IPS-15b (cell line): ENCODE measurements around the gene PLPPR4.

Experiments
- H3K27me3 ChIP-seq: one replicate; pipeline ENCODE4 v1.6.1; 2013; ENCODE audit warnings: low read length; ENCODE audit not compliant: control insufficient read depth, insufficient read depth
- H3K36me3 ChIP-seq: one replicate; pipeline ENCODE4 v1.6.1; 2013; ENCODE audit warnings: low read length; ENCODE audit not compliant: control insufficient read depth, insufficient read depth
- H3K4me1 ChIP-seq: one replicate; pipeline ENCODE4 v1.6.1; 2013; ENCODE audit warnings: mild to moderate bottlenecking, low read length; ENCODE audit not compliant: control insufficient read depth, insufficient read depth
- H3K4me3 ChIP-seq: one replicate; pipeline ENCODE4 v1.5.1; 2013; ENCODE audit warnings: low read depth, low read length
- H3K9ac ChIP-seq: one replicate; pipeline ENCODE4 v1.6.1; 2013; ENCODE audit warnings: low read depth, mild to moderate bottlenecking, low read length
- H3K9me3 ChIP-seq: one replicate; pipeline ENCODE4 v1.6.1; 2013; ENCODE audit warnings: mild to moderate bottlenecking, low read length; ENCODE audit not compliant: control insufficient read depth, insufficient read depth

PLPPR4 gene

DNA sequence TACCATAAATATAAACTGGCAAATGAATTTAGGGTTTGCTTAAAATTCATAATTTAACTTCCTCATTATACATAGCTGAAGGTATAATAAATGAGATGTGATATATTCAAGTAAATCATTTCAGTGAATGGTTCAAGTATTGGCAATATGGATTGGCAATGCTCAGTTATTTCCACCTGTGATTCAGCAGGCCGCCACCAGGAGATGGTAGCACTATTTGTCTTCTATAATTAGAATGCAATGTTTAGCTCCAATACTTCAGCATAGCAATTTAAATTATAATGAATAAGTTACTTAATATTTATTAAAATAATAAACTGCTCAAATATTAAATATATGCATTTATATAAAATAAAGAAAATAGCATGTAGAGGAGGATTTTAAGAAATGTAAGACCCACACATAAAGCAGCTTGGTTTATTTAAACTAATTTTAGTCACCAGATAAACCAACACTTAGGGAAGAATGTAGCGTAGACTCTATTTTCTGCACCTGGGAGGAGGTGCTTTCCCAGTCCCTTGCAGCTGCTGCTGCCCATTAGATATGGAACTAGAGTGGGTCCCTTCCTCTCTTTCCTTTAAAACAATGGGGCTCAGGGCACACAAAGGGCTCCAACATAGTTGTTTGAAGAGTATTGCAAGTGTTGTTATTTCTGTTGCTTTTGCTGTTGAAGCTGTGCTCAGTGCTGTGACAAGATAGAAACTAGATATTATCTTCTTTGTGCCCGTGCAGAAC is 62.1 kb downstream of the PLPPR4 start:
- Histone ChIP-seq H3K4me1 (peaks cover 8% of the 10 kb centered on the region), H3K4me3 (no peak overlapping the region), H3K27me3 (no peaks in the 10 kb centered on the region), H3K36me3 (no peaks in the 10 kb centered on the region), H3K9ac (no peak overlapping the region), H3K9me3 (no peaks in the 10 kb centered on the region)

DNA sequence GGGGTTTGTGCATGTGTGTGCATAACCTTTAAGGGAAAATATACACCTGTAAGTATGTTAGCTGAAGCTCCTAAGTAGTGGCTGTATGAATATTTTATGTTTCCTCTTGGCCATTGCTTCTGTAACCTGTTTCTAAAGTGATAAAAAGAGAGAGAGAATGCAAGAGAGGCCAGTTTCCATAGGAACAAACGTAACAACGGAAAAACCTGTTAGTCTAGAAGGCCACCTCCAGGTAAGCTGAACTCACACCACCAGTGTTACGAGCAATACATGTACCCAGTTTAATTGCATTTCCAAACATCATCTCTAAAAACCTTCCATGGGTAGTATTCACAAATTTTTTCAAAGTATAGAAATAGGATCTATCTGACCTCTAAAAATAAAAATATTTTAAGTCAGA is 63.1 kb downstream of the PLPPR4 start:
- peaks cover 8% of the 10 kb centered on the region for H3K4me1 ChIP-seq
- no peak overlapping the region for H3K9ac ChIP-seq
- H3K4me3 ChIP-seq, result no peak overlapping the region
- H3K27me3 ChIP-seq, result no peaks in the 10 kb centered on the region
- H3K36me3 ChIP-seq, result no peaks in the 10 kb centered on the region
- H3K9me3 ChIP-seq, result no peaks in the 10 kb centered on the region

DNA sequence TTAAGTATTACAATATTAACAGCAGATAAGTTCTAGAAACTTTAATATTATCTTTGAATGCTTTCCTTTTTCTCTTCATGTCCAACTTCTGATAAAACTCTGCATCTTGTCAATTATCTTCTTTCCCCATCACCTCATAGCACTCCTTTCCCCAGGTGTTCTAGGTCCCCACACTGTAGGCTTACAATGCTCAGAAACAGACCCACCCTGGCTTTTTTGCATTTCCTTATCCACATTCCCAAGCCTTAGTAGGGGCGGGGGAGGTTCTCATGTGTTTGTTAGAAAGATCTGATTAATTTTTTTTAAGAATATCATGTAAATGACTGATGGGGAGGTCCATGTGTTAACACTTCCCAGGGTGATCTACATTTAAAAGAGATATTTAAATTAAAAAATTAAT is 63.9 kb downstream of the PLPPR4 start:
- H3K27me3 ChIP-seq, result no peaks in the 10 kb centered on the region
- peaks cover 8% of the 10 kb centered on the region for H3K4me1 ChIP-seq
- H3K9me3 ChIP-seq, result no peaks in the 10 kb centered on the region
- no peak overlapping the region for H3K4me3 ChIP-seq
- no peaks in the 10 kb centered on the region for H3K36me3 ChIP-seq
- H3K9ac ChIP-seq, result no peak overlapping the region

DNA sequence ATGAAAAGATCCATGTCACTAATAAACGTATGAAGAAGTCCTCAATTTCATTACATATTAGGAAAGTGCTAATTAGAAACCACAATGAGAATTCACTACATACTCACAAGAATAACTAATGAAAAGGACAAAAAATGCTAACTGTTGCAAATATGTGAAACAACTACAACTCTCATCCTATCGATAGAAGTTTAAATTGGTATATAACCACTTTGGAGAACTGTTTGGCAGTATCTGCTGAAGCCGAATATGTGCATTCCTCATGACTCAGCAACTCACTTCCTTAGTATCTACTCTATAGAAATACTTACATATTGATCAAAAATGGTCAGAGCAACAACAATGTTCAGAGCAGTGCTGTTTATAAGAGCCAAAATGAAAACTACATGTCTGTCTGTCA is 66.8 kb downstream of the PLPPR4 start:
- no peaks in the 10 kb centered on the region for H3K27me3 ChIP-seq
- H3K4me3 ChIP-seq, result no peak overlapping the region
- no peak overlapping the region for H3K9ac ChIP-seq
- H3K4me1 ChIP-seq, result peaks cover 8% of the 10 kb centered on the region
- H3K36me3 ChIP-seq, result no peaks in the 10 kb centered on the region
- no peaks in the 10 kb centered on the region for H3K9me3 ChIP-seq

DNA sequence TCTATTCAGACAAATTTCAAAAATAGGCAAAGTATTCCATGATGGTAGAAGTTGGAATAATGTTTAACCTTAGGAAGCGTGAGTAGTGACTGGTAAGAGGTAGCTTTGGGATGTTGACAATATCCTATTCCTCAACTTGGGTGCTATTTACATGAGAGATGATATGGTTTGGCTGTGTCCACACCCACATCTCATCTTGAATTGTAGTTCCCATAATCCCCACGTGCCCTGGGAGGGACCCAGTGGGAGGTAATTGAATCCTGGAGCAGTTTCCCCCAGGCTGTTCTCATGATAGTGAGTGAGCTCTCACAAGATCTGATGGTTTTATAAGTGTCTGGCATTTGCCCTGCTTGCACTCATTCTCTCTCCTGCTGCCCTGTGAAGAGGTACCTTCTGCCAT is 67.3 kb downstream of the PLPPR4 start:
- no peaks in the 10 kb centered on the region for H3K27me3 ChIP-seq
- peaks cover 7% of the 10 kb centered on the region for H3K4me1 ChIP-seq
- no peaks in the 10 kb centered on the region for H3K9me3 ChIP-seq
- H3K36me3 ChIP-seq, result no peaks in the 10 kb centered on the region
- H3K4me3 ChIP-seq, result no peak overlapping the region
- no peak overlapping the region for H3K9ac ChIP-seq

DNA sequence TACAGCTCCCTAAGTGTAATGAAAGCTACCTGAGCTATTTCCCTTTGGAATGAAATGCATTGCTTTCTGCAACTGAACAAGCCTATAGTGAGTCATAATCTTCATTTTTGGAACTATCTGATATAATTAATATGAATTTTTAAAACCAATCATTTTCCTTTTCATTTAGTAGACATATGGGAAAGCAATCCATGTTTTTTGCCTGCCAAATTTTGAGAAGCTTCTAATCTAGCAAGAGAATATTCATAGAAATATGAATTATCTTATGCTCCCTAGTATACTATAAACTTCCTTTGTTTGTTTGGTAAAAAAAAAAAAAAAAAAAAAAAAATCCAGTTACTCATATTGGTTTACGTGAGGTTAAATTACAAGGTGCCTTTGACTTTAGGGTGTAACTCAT is 68.3 kb downstream of the PLPPR4 start:
- no peaks in the 10 kb centered on the region for H3K27me3 ChIP-seq
- no peak overlapping the region for H3K4me3 ChIP-seq
- peaks cover 3% of the 10 kb centered on the region for H3K4me1 ChIP-seq
- H3K9me3 ChIP-seq, result no peaks in the 10 kb centered on the region
- no peak overlapping the region for H3K9ac ChIP-seq
- H3K36me3 ChIP-seq, result no peaks in the 10 kb centered on the region

DNA sequence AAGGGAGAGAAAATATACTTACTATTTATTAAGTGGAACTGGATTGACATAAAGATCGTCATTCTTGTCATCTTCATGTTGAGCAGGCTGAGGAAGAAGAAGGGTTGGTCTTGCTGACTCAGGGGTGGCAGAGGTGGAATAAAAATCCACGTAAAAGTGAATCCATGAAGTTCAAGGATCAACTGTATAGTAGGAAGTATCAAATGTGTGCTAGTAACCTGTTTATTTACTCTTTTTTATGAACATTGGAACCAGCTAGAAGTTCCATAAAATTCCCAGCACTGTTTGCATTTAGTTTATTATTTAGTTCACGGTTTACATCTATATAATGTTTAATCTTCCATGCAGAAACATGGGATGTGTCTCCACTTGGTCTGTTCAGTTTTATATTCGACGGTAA is 70.7 kb downstream of the PLPPR4 start:
- Histone ChIP-seq H3K9ac (no peak overlapping the region), H3K4me3 (no peak overlapping the region), H3K4me1 (no peaks in the 10 kb centered on the region), H3K27me3 (no peaks in the 10 kb centered on the region), H3K9me3 (no peaks in the 10 kb centered on the region), H3K36me3 (no peaks in the 10 kb centered on the region)

DNA sequence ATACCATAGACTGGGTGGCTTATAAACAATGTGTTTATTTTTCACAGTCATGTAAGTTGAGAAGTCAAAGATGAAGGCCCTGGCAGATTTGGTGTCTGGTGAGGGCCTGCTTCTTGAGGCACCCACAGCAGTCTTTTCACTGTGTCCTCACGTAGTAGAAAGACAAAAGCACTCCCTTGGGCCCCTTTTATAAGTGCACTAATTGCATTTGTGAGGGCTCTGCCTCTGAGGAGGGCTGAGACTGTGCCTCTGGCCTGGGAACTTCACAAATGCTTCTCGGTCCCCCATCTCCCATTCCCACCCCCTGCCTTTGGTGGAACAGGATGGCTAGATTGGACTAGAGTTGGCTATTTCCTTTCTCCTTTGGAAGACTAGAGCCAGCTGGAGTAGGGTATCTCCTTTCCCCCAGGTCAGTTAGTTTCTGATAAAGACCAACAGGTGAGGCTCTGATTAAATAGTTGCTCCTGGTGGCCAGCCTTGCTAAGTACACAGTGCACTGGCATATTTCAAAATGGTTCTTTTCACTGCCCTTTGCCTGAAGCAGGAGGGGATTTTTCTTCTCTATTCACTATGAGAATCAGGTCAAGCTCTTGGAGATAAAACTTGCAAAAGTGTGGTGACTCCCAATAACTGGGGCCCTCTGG is 82.9 kb downstream of the PLPPR4 start:
- no peaks in the 10 kb centered on the region for H3K27me3 ChIP-seq
- H3K36me3 ChIP-seq, result no peaks in the 10 kb centered on the region
- no peak overlapping the region for H3K4me3 ChIP-seq
- no peaks in the 10 kb centered on the region for H3K4me1 ChIP-seq
- no peak overlapping the region for H3K9ac ChIP-seq
- H3K9me3 ChIP-seq, result no peaks in the 10 kb centered on the region

DNA sequence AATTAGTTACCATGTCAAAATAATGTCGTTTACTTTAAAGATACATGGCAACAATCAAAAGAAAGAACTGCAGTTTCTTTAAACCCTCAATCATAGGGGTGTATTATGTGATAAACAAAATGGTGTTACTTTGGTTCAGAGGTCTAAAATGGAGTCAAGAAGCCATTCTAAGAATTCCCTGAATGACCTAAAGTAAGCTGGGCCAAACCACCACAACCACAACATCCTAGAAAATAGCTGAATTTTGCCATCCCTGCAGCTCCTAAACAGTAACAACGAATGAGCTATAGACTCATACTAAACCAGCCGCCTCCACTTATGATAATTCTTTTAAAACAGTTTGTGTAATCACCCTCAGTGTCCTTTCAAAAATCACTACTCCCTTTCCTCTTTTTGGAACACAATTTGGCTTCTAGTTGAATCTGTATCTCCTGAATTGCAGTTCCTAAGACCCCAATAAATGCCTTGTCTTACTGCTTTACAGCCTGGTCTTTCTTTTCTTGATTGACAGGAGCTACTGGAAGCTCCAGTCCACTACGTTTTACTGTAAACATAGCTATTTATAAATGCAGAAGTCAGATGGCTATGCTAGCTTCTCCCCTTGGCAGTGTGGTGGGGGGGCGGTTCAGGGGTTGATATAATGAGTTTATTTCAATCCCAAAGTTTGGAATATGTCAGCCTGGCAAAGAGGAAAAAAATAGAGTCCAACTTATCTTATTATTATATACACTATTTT is 84.3 kb downstream of the PLPPR4 start:
- Histone ChIP-seq H3K27me3 (no peaks in the 10 kb centered on the region), H3K4me3 (no peak overlapping the region), H3K9me3 (no peaks in the 10 kb centered on the region), H3K36me3 (no peaks in the 10 kb centered on the region), H3K4me1 (no peaks in the 10 kb centered on the region), H3K9ac (no peak overlapping the region)

DNA sequence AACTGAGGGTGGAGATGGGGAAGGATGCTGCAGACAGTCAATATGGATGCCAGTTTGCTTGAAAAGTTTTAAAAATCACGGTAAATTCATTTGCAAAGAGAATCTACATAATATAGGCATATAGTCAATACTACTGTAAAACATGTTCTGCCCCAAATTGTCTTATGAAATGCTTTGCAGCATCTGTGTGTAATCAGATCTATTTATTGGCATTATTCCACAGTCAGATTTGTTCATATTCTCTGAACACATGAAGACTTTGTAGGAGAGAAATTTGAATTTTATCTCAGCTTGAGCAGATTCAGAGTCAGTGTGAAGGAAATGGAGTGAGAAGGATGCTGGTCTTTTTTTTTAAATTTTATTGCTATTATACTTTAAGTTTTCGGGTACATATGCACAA is 88.5 kb downstream of the PLPPR4 start:
- H3K4me3 ChIP-seq, result no peak overlapping the region
- no peaks in the 10 kb centered on the region for H3K36me3 ChIP-seq
- H3K9me3 ChIP-seq, result no peaks in the 10 kb centered on the region
- H3K4me1 ChIP-seq, result no peaks in the 10 kb centered on the region
- no peaks in the 10 kb centered on the region for H3K27me3 ChIP-seq
- H3K9ac ChIP-seq, result no peak overlapping the region

DNA sequence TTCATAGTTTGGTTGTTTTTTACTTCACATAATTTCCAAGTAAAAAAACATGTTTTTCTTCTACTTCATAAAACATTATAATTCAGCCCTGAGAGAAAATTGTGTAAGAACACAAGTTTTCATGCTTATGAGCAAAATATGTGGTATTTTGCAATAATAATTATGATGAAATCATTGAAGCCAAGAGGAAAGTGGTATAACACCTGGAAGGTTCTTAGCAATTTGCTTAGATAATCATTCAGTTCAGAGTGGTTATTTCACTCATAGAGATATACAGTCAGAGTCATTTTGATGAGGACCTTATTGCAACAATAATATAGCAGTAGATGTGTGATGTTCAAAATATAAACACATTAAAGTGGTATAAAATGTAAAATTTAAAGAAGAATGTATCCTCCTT is 94.5 kb downstream of the PLPPR4 start:
- no peaks in the 10 kb centered on the region for H3K4me1 ChIP-seq
- H3K9ac ChIP-seq, result no peak overlapping the region

More for the DNA sequence above, 94.5 kb downstream of the PLPPR4 start:
- Histone ChIP-seq H3K4me3 (no peak overlapping the region), H3K36me3 (no peaks in the 10 kb centered on the region), H3K27me3 (no peaks in the 10 kb centered on the region), H3K9me3 (no peaks in the 10 kb centered on the region)
